Epithelial cell of proximal tubule (primary cell): ENCODE measurements around the gene ADM. TPM values are rescaled to one million over a fixed set of nuclear protein-coding genes. Genes with fewer than 3 reads are reported as not detected.

Experiments used
- DNase-seq: peaks from one replicate; pipeline ENCODE4 v3.0.0-alpha.2; 2011; ENCODE audit warnings: low read depth
- H3K4me3 ChIP-seq: 2 replicates; pipeline ENCODE4 v1.5.1; 2011; ENCODE audit warnings: low read depth, mild to moderate bottlenecking, low read length
- CTCF ChIP-seq: conservative IDR thresholded peaks from 2 replicates; pipeline ENCODE4 v1.5.1; 2012; ENCODE audit warnings: low read depth, mild to moderate bottlenecking, low read length
- total RNA-seq: library from RNA; depleted of rRNA; stranded (reverse); fragments of >200 nt; gene quantifications from 2 replicates; pipeline ENCODE4 v1.2.3, GENCODE V29; 2015

Gene ADM
- total RNA-seq, 1 donor from 2014 or later, result 74.2 TPM

DNA sequence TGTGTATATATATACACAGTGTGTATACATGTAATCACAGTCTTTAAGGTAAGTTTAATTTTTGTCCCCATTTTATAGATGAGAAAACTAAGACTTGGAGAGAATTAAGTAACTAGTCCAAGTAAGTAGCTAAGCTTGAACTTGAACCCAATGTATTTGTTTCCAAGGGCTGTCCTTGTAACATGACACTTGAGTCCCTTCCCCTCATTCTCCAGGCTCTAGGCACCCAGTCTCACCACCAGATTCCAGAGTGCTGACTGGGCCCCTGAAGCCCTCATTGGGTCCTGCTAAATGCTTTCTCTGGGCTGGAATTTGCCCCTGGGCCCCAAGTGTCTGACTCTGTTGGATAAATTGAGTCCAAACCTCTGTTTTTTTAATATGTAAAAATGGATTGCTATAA is 45.5 kb downstream of the ADM start:
- DNase-seq, result no peak
- no peak for TF ChIP-seq CTCF
- H3K4me3 ChIP-seq, result no peak overlapping the region

DNA sequence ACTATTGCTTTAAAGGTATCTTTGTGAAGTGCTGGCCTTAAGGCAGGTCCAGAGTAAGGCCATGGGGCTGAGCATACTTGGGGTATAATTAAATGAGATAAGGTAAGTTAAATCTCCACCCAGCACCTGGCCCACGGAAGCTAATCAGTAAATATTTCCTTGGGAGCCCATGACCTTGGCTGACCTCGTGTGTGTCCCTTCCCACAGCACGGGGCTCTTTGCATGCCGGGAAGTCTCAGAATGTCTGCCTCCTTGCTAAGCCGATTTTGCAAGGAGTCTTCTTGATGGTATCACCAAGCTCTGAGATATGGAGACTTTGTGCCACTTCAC is 46.5 kb downstream of the ADM start:
- H3K4me3 ChIP-seq, result no peak overlapping the region
- DNase-seq, result no peak

GRCh38 chr11:10351765-10352641 is 47.1 kb downstream of the ADM start:
- no peak for TF ChIP-seq CTCF
- H3K4me3 ChIP-seq, result no peak overlapping the region
- DNase-seq, result peak; percentile 82

More for the DNA sequence above, 46.5 kb downstream of the ADM start:
- TF ChIP-seq CTCF, result no peak

GRCh38 chr11:10352921-10353550 is 48.2 kb downstream of the ADM start:
- H3K4me3 ChIP-seq, result no peak overlapping the region
- no peak for TF ChIP-seq CTCF
- no peak for DNase-seq

GRCh38 chr11:10354389-10354788 is 49.5 kb downstream of the ADM start:
- no peak overlapping the region for H3K4me3 ChIP-seq
- no peak for TF ChIP-seq CTCF

GRCh38 chr11:10355257-10355661 is 50.4 kb downstream of the ADM start:
- no peak for TF ChIP-seq CTCF
- H3K4me3 ChIP-seq, result no peak overlapping the region
- DNase-seq, result peak; percentile 27

More at GRCh38 chr11:10354389-10354788, 49.5 kb downstream of the ADM start:
- DNase-seq, result no peak
